Measurements from ENCODE around the gene GREB1. TPM values are rescaled to one million over a fixed set of nuclear protein-coding genes. Genes with fewer than 3 reads are reported as not detected.

Gene GREB1
- total and polyA plus RNA-seq, 12 donors: 2.2 to 26.2 (median 3.7) TPM

DNA sequence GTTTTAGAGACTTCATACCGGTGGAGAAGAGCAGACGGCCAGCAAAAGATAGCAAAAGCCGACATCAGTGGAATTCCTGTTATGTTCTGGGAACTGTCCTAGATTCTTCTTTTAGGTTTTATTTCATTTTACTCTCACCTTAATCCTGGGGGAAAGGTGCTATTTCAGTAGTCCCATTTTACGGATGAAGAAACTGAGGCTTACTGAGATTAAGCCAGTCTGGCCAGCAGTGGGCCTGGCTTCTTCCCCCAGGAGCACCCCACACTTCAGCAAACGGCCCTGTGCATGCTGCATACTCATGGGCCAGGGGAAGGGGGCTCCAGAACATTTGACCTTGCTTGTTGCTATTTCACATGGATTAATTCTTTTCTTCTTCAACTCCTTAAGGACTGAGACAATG, 79.5 kb downstream of the GREB1 start:
- Histone ChIP-seq H3K4me3 (no peak overlapping the region), H3K27ac (no peak overlapping the region)

GRCh38 chr2:11615209-11615608, 81.4 kb downstream of the GREB1 start:
- Histone ChIP-seq H3K27ac (no peak overlapping the region), H3K4me3 (no peak overlapping the region), H3K27me3 (no peaks in the 10 kb centered on the region), H3K4me1 (replicated peaks in 1 of 2) (no peaks in the 10 kb centered on the region), H3K36me3 (replicated peaks in 1 of 2) (no peaks in the 10 kb centered on the region), H3K9me3 (replicated peaks in 1 of 3) (no peaks in the 10 kb centered on the region)
- intact Hi-C loops (cut with DNase I): no loop called here
- WGBS, 4 donors: 84 to 92% (median 89%) methylated on average over 1 to 3 of the region's 3 CpGs
- no peak for DNase-seq
- TF ChIP-seq POLR2A (IDR thresholded peaks at IDR 0.05) (no peak), CTCF (IDR thresholded peaks at IDR 0.05) (no peak)

More for the DNA sequence above, 79.5 kb downstream of the GREB1 start:
- Histone ChIP-seq H3K4me1 (replicated peaks in 1 of 2) (no peaks in the 10 kb centered on the region), H3K9me3 (replicated peaks in 1 of 3) (no peaks in the 10 kb centered on the region), H3K27me3 (no peaks in the 10 kb centered on the region), H3K36me3 (replicated peaks in 1 of 2) (no peaks in the 10 kb centered on the region)
- TF ChIP-seq CTCF (IDR thresholded peaks at IDR 0.05): no peak
- TF ChIP-seq POLR2A (IDR thresholded peaks at IDR 0.05): no peak
- intact Hi-C loops (cut with DNase I): no loop called here
- no peak for DNase-seq
- 68 to 91% (median 88%) methylated on average over 5 of the region's 5 CpGs for WGBS, 4 donors

DNA sequence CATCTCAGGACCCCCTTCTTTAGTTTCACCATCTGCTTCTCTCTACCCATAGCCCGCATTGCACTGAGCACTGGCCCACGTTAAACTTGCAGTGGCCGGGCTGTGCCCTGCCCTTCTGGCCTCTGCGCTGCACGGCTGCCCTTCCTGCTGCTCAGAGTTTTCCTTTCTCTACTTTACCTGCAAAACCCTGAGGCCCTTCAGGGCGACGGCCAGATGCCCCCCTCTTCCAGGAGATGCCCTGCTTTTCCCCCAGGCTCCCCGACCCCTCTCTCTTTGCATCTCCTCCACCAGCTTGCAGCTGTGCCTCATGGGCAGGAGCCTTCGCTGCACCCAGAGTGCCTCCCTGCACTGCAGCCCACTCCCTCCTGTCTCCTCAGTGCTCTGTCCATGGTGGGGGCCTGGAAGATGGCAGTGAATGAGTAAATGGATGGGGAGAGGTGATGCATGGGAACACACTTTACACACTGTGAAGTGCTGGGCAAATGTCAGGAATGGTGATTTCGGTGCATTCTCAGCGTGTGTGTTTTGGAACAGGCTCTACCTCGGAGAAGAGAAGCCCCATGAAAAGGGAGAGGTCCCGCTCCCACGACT, 82.3 kb downstream of the GREB1 start:
- WGBS, 4 donors: 87 to 90% (median 87%) methylated on average over 14 of the region's 14 CpGs
- Histone ChIP-seq H3K4me3 (no peak overlapping the region), H3K9me3 (replicated peaks in 1 of 3) (no peaks in the 10 kb centered on the region), H3K4me1 (replicated peaks in 1 of 2) (no peaks in the 10 kb centered on the region), H3K27me3 (no peaks in the 10 kb centered on the region), H3K36me3 (replicated peaks in 1 of 2) (no peaks in the 10 kb centered on the region), H3K27ac (no peak overlapping the region)
- DNase-seq: no peak
- intact Hi-C loops (cut with DNase I): no loop called here
- TF ChIP-seq CTCF (IDR thresholded peaks at IDR 0.05): no peak
- no peak for TF ChIP-seq POLR2A (IDR thresholded peaks at IDR 0.05)

- DNase-seq: no peak
- WGBS, 4 donors: 83 to 90% (median 88%) methylated on average over 16 to 19 of the region's 19 CpGs
- intact Hi-C loops (cut with DNase I): no loop called here
- no peaks in the 10 kb centered on the region for H3K9me3 ChIP-seq (replicated peaks in 1 of 3)
- H3K4me1 ChIP-seq (replicated peaks in 1 of 2): no peaks in the 10 kb centered on the region
- TF ChIP-seq CTCF (IDR thresholded peaks at IDR 0.05): no peak
- TF ChIP-seq POLR2A (IDR thresholded peaks at IDR 0.05): no peak
- H3K36me3 ChIP-seq (replicated peaks in 1 of 2): no peaks in the 10 kb centered on the region
- H3K27me3 ChIP-seq: no peaks in the 10 kb centered on the region
- H3K27ac ChIP-seq: no peak overlapping the region
- no peak overlapping the region for H3K4me3 ChIP-seq
These were observed 83.1 kb downstream of the GREB1 start for GRCh38 chr2:11616851-11617415.
